Hematopoietic multipotent progenitor cell (in vitro differentiated cells): ENCODE data around the gene NMNAT2. TPM values are rescaled to one million over a fixed set of nuclear protein-coding genes. Genes with fewer than 3 reads are reported as not detected.

Experiments
- total RNA-seq: library from RNA; depleted of rRNA; stranded (reverse); fragments of >200 nt; gene quantifications from one replicate; pipeline ENCODE4 v1.2.3, GENCODE V29; 2012

NMNAT2 gene
- total RNA-seq, 1 donor: under 0.01 TPM

Other genes with a start within 250 kb of the NMNAT2 start
- gene LAMC2, start 232.1 kb downstream of the NMNAT2 start, total RNA-seq: under 0.01 TPM
- gene SMG7, start 54.1 kb upstream of the NMNAT2 start, total RNA-seq: 30.7 TPM
- gene NCF2, start 172.1 kb upstream of the NMNAT2 start, total RNA-seq: 3.0 TPM
- 35.0 TPM for gene ARPC5, start 217.4 kb upstream of the NMNAT2 start, total RNA-seq
- not detected for gene APOBEC4, start 234.9 kb upstream of the NMNAT2 start, total RNA-seq